Metanephros (tissue), 2 donors: Measurements from ENCODE around the gene GNAT2. TPM values are rescaled to one million over a fixed set of nuclear protein-coding genes. Genes with fewer than 3 reads are reported as not detected.

ENCODE experiments used
- small RNA-seq: library from RNA; depleted of rRNA; stranded (forward); fragments of <200 nt; gene quantifications from one replicate; pipeline ENCODE3, GENCODE V24; 2014; ENCODE audit warnings: low replicate concordance
- total RNA-seq: library from RNA; depleted of rRNA; stranded (reverse); fragments of >200 nt; gene quantifications from one replicate; pipeline ENCODE4 v1.2.3, GENCODE V29; 2014

Gene GNAT2
- not detected for total RNA-seq

GRCh38 chr1:109619576-109620400, at the start of gene GNAT2, which contains the start of gene AMPD2:
GNAT2 (minus strand) TSS chr1:109619616; CDS start chr1:109612870, 6,746 bp downstream.
AMPD2 (plus strand) TSS chr1:109619837; CDS start chr1:109621176, 1,339 bp downstream.

GRCh38 chr1:109667452-109668122, 48.2 kb upstream of the GNAT2 start, which contains the start of gene GSTM2:
GSTM2 (plus strand) TSS chr1:109668057; CDS start chr1:109668116, 59 bp downstream.

DNA sequence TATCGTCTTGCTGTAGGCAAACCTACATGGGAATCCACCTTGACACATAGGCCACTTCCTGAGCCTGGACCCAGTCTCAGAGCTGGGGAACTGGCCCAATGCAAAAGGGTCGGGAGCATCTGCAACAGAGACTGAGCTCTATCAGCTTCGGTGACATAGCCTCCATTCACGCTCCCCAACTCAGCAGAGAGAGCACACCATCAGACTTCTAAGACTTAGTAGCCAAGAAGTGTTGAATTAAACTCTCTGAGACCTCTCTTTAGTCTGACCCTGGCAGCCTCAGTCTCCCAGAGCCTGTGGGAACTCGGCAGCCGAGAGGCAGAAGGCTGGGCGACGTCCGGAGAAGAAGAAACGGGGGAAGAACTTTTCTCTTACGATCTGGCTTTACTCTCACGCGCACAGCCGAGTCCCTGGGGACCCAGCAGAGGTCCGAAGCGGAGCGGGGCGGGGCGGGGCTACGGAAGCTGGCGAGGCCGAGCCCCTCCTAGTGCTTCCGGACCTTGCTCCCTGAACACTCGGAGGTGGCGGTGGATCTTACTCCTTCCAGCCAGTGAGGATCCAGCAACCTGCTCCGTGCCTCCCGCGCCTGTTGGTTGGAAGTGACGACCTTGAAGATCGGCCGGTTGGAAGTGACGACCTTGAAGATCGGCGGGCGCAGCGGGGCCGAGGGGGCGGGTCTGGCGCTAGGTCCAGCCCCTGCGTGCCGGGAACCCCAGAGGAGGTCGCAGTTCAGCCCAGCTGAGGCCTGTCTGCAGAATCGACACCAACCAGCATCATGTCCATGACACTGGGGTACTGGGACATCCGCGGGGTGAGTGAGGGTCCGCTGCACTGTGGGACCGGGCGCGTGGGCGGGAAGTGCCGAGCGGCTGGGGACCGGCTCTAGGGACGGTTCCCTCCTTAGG, 36.5 kb upstream of the GNAT2 start, which contains the start of gene GSTM4:
Gene GSTM4, plus strand, starts transcription at position 485 of the 905 bp plus-strand sequence. Its CDS starts 291 bp downstream, at position 776.

Small RNA genes within 50 kb of the gene (small RNA-seq; reads per million reads assigned to genes)
- not detected for gene RNU6V

Other genes starting within 250 kb of the GNAT2 start
- gene SORT1, start 221.7 kb downstream of the GNAT2 start, total RNA-seq, result 52.5 TPM
- 23.8 TPM for gene PSMA5, start 193.2 kb downstream of the GNAT2 start, total RNA-seq
- gene SYPL2, start 153.1 kb downstream of the GNAT2 start, total RNA-seq, result 25.6 TPM
- gene ATXN7L2, start 135.7 kb downstream of the GNAT2 start, total RNA-seq, result 6.0 TPM
- 6.3 TPM for gene CYB561D1, start 125.5 kb downstream of the GNAT2 start, total RNA-seq
- 7.6 TPM for gene AMIGO1, start 109.9 kb downstream of the GNAT2 start, total RNA-seq
- 0.35 TPM for gene GPR61, start 79.7 kb downstream of the GNAT2 start, total RNA-seq
- gene GNAI3, start 71.0 kb downstream of the GNAT2 start, total RNA-seq, result 8.3 TPM
- gene AMPD2, start 221 bp upstream of the GNAT2 start, total RNA-seq, result 66.7 TPM
- gene GSTM4, start 36.5 kb upstream of the GNAT2 start, total RNA-seq, result 33.1 TPM
- 102 TPM for gene GSTM2, start 48.4 kb upstream of the GNAT2 start, total RNA-seq
- not detected for gene GSTM1, start 68.2 kb upstream of the GNAT2 start, total RNA-seq
- 16.5 TPM for gene GSTM5, start 92.6 kb upstream of the GNAT2 start, total RNA-seq
- gene GSTM3, start 121.4 kb upstream of the GNAT2 start, total RNA-seq, result 175 TPM
- gene EPS8L3, start 144.3 kb upstream of the GNAT2 start, total RNA-seq, result 0.41 TPM